Natural killer cell treated with Interleukin-12 subunit alpha and Interleukin-12 subunit beta and Interleukin-15 and Interleukin-18, amount 100 ng/mL, for 72 hours (primary cell): ENCODE measurements around the gene ATG9A. TPM values are rescaled to one million over a fixed set of nuclear protein-coding genes. Genes with fewer than 3 reads are reported as not detected.
A peak's percentile ranks its signal among the peaks of the same experiment; 100 is the strongest.

Experiments
- ATAC-seq, 2 donors: fragments of 150-1000 bp; cut with Tn5 transposase in 1 of 2; sonication (Bioruptor Pico), chemical (Tn5 transposase) in 1 of 2; 2 replicates each; pipeline ENCODE4 v1.10.0; 2021
- DNase-seq: peaks from one replicate; pipeline ENCODE4 v3.0.0; 2022; ENCODE audit warnings: low spot score
- H3K27ac Mint-ChIP-seq, 2 donors: 1 replicate in 1 of 2; 2 replicates in 1 of 2; pipeline ENCODE4 v1.8.0; 2022; ENCODE audit warnings: mixed read lengths in 2 of 2, mild to moderate bottlenecking in 1 of 2, moderate library complexity in 1 of 2
- H3K27me3 Mint-ChIP-seq, 2 donors: 1 replicate in 1 of 2; 2 replicates in 1 of 2; pipeline ENCODE4 v1.8.0; 2022; ENCODE audit warnings: mixed read lengths in 2 of 2
- H3K36me3 Mint-ChIP-seq: one replicate; pipeline ENCODE4 v1.8.0; 2022; ENCODE audit warnings: mixed read lengths
- H3K4me1 Mint-ChIP-seq, 2 donors: 1 replicate in 1 of 2; 2 replicates in 1 of 2; pipeline ENCODE4 v1.8.0; 2022; ENCODE audit warnings: low read depth in 2 of 2, mixed read lengths in 2 of 2, mild to moderate bottlenecking in 1 of 2
- H3K4me3 Mint-ChIP-seq: one replicate; pipeline ENCODE4 v1.8.0; 2022; ENCODE audit warnings: mixed read lengths
- H3K9me3 Mint-ChIP-seq: 2 replicates; pipeline ENCODE4 v1.8.0; 2022; ENCODE audit warnings: mixed read lengths
- total RNA-seq, 2 donors: library from RNA; stranded (reverse); gene quantifications; one replicate each; pipeline ENCODE4 v1.2.3, GENCODE V29; 2022

ATG9A gene
- total RNA-seq, 2 donors from 2014 or later: 43.0 to 52.7 TPM

- peaks cover 9% of the 10 kb centered on the region for H3K36me3 Mint-ChIP-seq
- no peaks in the 10 kb centered on the region for H3K27me3 Mint-ChIP-seq
- H3K9me3 Mint-ChIP-seq: no peaks in the 10 kb centered on the region
- peak overlapping the region; percentile 92 to 94 for H3K27ac Mint-ChIP-seq
- DNase-seq (no peak), ATAC-seq (peak; percentile 52 to 64)
- H3K4me1 Mint-ChIP-seq: peaks cover 72 to 78% of the 10 kb centered on the region in 2 donors
- peak overlapping the region; percentile 96 for H3K4me3 Mint-ChIP-seq
Measured at GRCh38 chr2:219247678-219248642, 18.5 kb upstream of the ATG9A start.

- DNase-seq: no peak
- H3K27ac Mint-ChIP-seq: peak overlapping the region; percentile 92 to 94
- no peaks in the 10 kb centered on the region for H3K27me3 Mint-ChIP-seq
- peaks cover 9% of the 10 kb centered on the region for H3K36me3 Mint-ChIP-seq
- no peaks in the 10 kb centered on the region for H3K9me3 Mint-ChIP-seq
- ATAC-seq: no peak
- peak overlapping the region; percentile 96 for H3K4me3 Mint-ChIP-seq
- H3K4me1 Mint-ChIP-seq: peaks cover 64% of the 10 kb centered on the region in 2 donors
Measured at GRCh38 chr2:219246559-219246958, 17.1 kb upstream of the ATG9A start.

- H3K27ac Mint-ChIP-seq: peak overlapping the region; percentile 92 to 94
- DNase-seq: no peak
Measured at GRCh38 chr2:219245899-219246230, 16.4 kb upstream of the ATG9A start.

GRCh38 chr2:219245148-219245898, 15.9 kb upstream of the ATG9A start, which contains the start of the genes GLB1L and STK16:
GLB1L (minus strand) TSS chr2:219245444; CDS start chr2:219243573, 1,871 bp downstream.
STK16 (plus strand) TSS chr2:219245479; CDS start chr2:219246000, 521 bp downstream.
- Mint-ChIP-seq H3K36me3 (peaks cover 2% of the 10 kb centered on the region), H3K4me3 (peak within 1 kb of the TSS; percentile 96), H3K9me3 (no peaks in the 10 kb centered on the region), H3K27ac (peak within 1 kb of the TSS; percentile 92 to 94), H3K27me3 (no peaks in the 10 kb centered on the region), H3K4me1 (peaks cover 52 to 53% of the 10 kb centered on the region in 2 donors)
- DNase-seq (peak; percentile 96), ATAC-seq (peak; percentile 91 to 93)

More at GRCh38 chr2:219245899-219246230, 16.4 kb upstream of the ATG9A start:
- peaks cover 7% of the 10 kb centered on the region for H3K36me3 Mint-ChIP-seq
- no peaks in the 10 kb centered on the region for H3K9me3 Mint-ChIP-seq
- peak overlapping the region; percentile 96 for H3K4me3 Mint-ChIP-seq
- H3K4me1 Mint-ChIP-seq: peaks cover 57 to 58% of the 10 kb centered on the region in 2 donors
- ATAC-seq: no peak
- no peaks in the 10 kb centered on the region for H3K27me3 Mint-ChIP-seq

GRCh38 chr2:219244789-219245147, 15.3 kb upstream of the ATG9A start:
- Mint-ChIP-seq H3K9me3 (no peaks in the 10 kb centered on the region), H3K4me3 (peak overlapping the region; percentile 96), H3K27me3 (no peaks in the 10 kb centered on the region), H3K4me1 (peaks cover 46 to 47% of the 10 kb centered on the region in 2 donors), H3K36me3 (no peaks in the 10 kb centered on the region), H3K27ac (peak overlapping the region; percentile 92 to 94)
- no peak for ATAC-seq
- no peak for DNase-seq

- no peak for ATAC-seq
- H3K27ac Mint-ChIP-seq: peak overlapping the region in 1 of 2 donors; percentile 78
Measured at GRCh38 chr2:219243291-219243761, 13.9 kb upstream of the ATG9A start.

GRCh38 chr2:219234331-219234730, 4.9 kb upstream of the ATG9A start:
- DNase-seq (no peak), ATAC-seq (no peak)
- H3K27me3 Mint-ChIP-seq: no peaks in the 10 kb centered on the region
- peaks cover 25% of the 10 kb centered on the region for H3K36me3 Mint-ChIP-seq
- no peaks in the 10 kb centered on the region for H3K9me3 Mint-ChIP-seq
- peaks cover 10 to 21% of the 10 kb centered on the region in 2 donors for H3K4me1 Mint-ChIP-seq
- no peak overlapping the region for H3K4me3 Mint-ChIP-seq
- H3K27ac Mint-ChIP-seq: no peak overlapping the region

More at GRCh38 chr2:219243291-219243761, 13.9 kb upstream of the ATG9A start:
- Mint-ChIP-seq H3K36me3 (no peaks in the 10 kb centered on the region), H3K9me3 (no peaks in the 10 kb centered on the region), H3K4me3 (no peak overlapping the region), H3K27me3 (no peaks in the 10 kb centered on the region), H3K4me1 (peaks cover 32 to 33% of the 10 kb centered on the region in 2 donors)
- DNase-seq: no peak

GRCh38 chr2:219230059-219230540, 664 bp upstream of the ATG9A start:
- H3K9me3 Mint-ChIP-seq: no peaks in the 10 kb centered on the region
- H3K4me3 Mint-ChIP-seq: peak overlapping the region; percentile 99
- DNase-seq (peak; percentile 79), ATAC-seq (peak; percentile 22 to 49)
- peaks cover 24% of the 10 kb centered on the region for H3K36me3 Mint-ChIP-seq
- H3K27me3 Mint-ChIP-seq: no peaks in the 10 kb centered on the region
- peak overlapping the region; percentile 96 to 97 for H3K27ac Mint-ChIP-seq
- H3K4me1 Mint-ChIP-seq: peaks cover 23 to 33% of the 10 kb centered on the region in 2 donors

GRCh38 chr2:219228911-219229304, 528 bp downstream of the ATG9A start:
- Mint-ChIP-seq H3K27ac (peak overlapping the region; percentile 96 to 97), H3K27me3 (no peaks in the 10 kb centered on the region), H3K4me1 (peaks cover 22 to 38% of the 10 kb centered on the region in 2 donors), H3K4me3 (peak overlapping the region; percentile 99), H3K36me3 (peaks cover 14% of the 10 kb centered on the region), H3K9me3 (no peaks in the 10 kb centered on the region)
- DNase-seq (no peak), ATAC-seq (no peak)

GRCh38 chr2:219228041-219228910, 1.2 kb downstream of the ATG9A start:
- peaks cover 7% of the 10 kb centered on the region for H3K36me3 Mint-ChIP-seq

GRCh38 chr2:219225350-219225749, 4.1 kb downstream of the ATG9A start:
- ATAC-seq: no peak
- no peaks in the 10 kb centered on the region for H3K9me3 Mint-ChIP-seq
- H3K4me3 Mint-ChIP-seq: no peak overlapping the region
- peaks cover 12% of the 10 kb centered on the region for H3K36me3 Mint-ChIP-seq
- H3K27ac Mint-ChIP-seq: no peak overlapping the region
- peaks cover 24 to 25% of the 10 kb centered on the region in 2 donors for H3K4me1 Mint-ChIP-seq
- H3K27me3 Mint-ChIP-seq: no peaks in the 10 kb centered on the region
- DNase-seq: no peak

More at GRCh38 chr2:219228041-219228910, 1.2 kb downstream of the ATG9A start:
- DNase-seq: no peak
- no peak for ATAC-seq
- Mint-ChIP-seq H3K27ac (peak overlapping the region; percentile 23 to 60), H3K27me3 (no peaks in the 10 kb centered on the region), H3K4me1 (peaks cover 25 to 38% of the 10 kb centered on the region in 2 donors), H3K4me3 (peak overlapping the region; percentile 79), H3K9me3 (no peaks in the 10 kb centered on the region)

GRCh38 chr2:219223831-219224610, 5.4 kb downstream of the ATG9A start:
- Mint-ChIP-seq H3K27ac (no peak overlapping the region), H3K4me3 (no peak overlapping the region), H3K27me3 (no peaks in the 10 kb centered on the region), H3K36me3 (peaks cover 12% of the 10 kb centered on the region), H3K4me1 (peaks cover 17 to 27% of the 10 kb centered on the region in 2 donors), H3K9me3 (no peaks in the 10 kb centered on the region)
- DNase-seq (no peak), ATAC-seq (no peak)
